Upper lobe of left lung (tissue), 6 donors: ENCODE data around the gene TMEM150B. TPM values are rescaled to one million over a fixed set of nuclear protein-coding genes. Genes with fewer than 3 reads are reported as not detected.

ENCODE experiments used
- ATAC-seq, 2 donors: fragments of 200-7000 bp; cut with Tn5 transposase; one replicate each; pipeline ENCODE4 v1.9.1; 2022; ENCODE audit warnings: mild to moderate bottlenecking in 2 of 2, moderate library complexity in 2 of 2; ENCODE audit not compliant: low FRiP score in 2 of 2
- DNase-seq, 2 donors: peaks; one replicate each; pipeline ENCODE4 v3.0.0-alpha.2; 2019 to 2020
- H3K27ac ChIP-seq, 4 donors: fragments of 200-600 bp; sonication (generic); one replicate each; pipeline ENCODE4 v1.5.1; 2016 to 2019
- H3K27me3 ChIP-seq, 4 donors: fragments of 200-600 bp; sonication (generic); one replicate each; pipeline ENCODE4 v1.5.1; 2017 to 2019
- H3K36me3 ChIP-seq, 4 donors: fragments of 200-600 bp; sonication (generic); one replicate each; pipeline ENCODE4 v1.5.1; 2016 to 2019
- H3K4me1 ChIP-seq, 4 donors: fragments of 200-600 bp; sonication (generic); one replicate each; pipeline ENCODE4 v1.5.1; 2018 to 2019
- H3K4me3 ChIP-seq, 4 donors: fragments of 200-600 bp; sonication (generic); one replicate each; pipeline ENCODE4 v1.5.1; 2017 to 2019; ENCODE audit warnings: mild to moderate bottlenecking in 2 of 4, moderate library complexity in 1 of 4
- H3K9me3 ChIP-seq, 4 donors: fragments of 200-600 bp; sonication (generic); one replicate each; pipeline ENCODE4 v1.5.1; 2018 to 2019
- CTCF ChIP-seq, 6 experiments: fragments of 450-650 bp in 4 of 6; fragments of 200-600 bp in 2 of 6; sonication (generic) in 2 of 6; IDR thresholded peaks; one replicate each; pipeline ENCODE4 v1.5.1; 2016 to 2019; ENCODE audit warnings: antibody characterized with exemption in 6 of 6
- EP300 ChIP-seq, 4 donors: sonication (generic); formaldehyde crosslinking; IDR thresholded peaks; one replicate each; pipeline ENCODE4 v1.5.1; 2017; ENCODE audit warnings: antibody characterized with exemption in 4 of 4, control low read depth in 2 of 4
- POLR2A ChIP-seq, 4 donors: fragments of 450-650 bp; IDR thresholded peaks; one replicate each; pipeline ENCODE4 v1.5.1; 2016 to 2017; ENCODE audit warnings: antibody characterized with exemption in 4 of 4, mild to moderate bottlenecking in 2 of 4
- POLR2AphosphoS5 ChIP-seq, 2 donors: sonication (generic); formaldehyde crosslinking; IDR thresholded peaks; one replicate each; pipeline ENCODE4 v1.5.1; 2017; ENCODE audit warnings: antibody characterized with exemption in 2 of 2
- WGBS, 2 donors: methylation state at CpG; one replicate each; pipeline ENCODE4 v1.1.5; 2017 to 2018; 5-methylcytosine and 5-hydroxymethylcytosine counted together
- total RNA-seq, 6 donors: library from RNA; depleted of rRNA in 4 of 6; stranded (reverse); fragments of >200 nt in 4 of 6; gene quantifications; one replicate each; pipeline versions ENCODE4 v1.1.0 to v1.2.1, GENCODE V29; 2016 to 2021
- donor health status: DM: no; HTN: no; CAD: no; lungs with moderate emphysema.
- donor health status: DM: no; HTN: yes; CAD: no; lungs with severe emphysema.

Gene TMEM150B
- total RNA-seq, 6 donors from 2014 or later = 8.2 to 67.7 (median 29.7) TPM

- Histone ChIP-seq H3K27me3 (peaks cover 0 to 12% (median 4%) of the 10 kb centered on the region in 4 donors), H3K4me3 (no peak overlapping the region), H3K36me3 (no peaks in the 10 kb centered on the region), H3K9me3 (no peaks in the 10 kb centered on the region), H3K4me1 (peaks cover 3 to 17% (median 7%) of the 10 kb centered on the region in 4 donors), H3K27ac (peak overlapping the region in 1 of 4 donors; percentile 66)
- TF ChIP-seq CTCF (IDR thresholded peaks at IDR 0.05) (no peak), POLR2AphosphoS5 (IDR thresholded peaks at IDR 0.05) (no peak), POLR2A (IDR thresholded peaks at IDR 0.05) (no peak), EP300 (IDR thresholded peaks at IDR 0.05) (no peak)
- peak in 1 of 2 donors; percentile 80 for DNase-seq
- ATAC-seq = no peak
- 53 to 73% methylated on average over 8 to 16 of the region's 18 CpGs for WGBS, 2 donors
Observed at GRCh38 chr19:55285229-55285890, 39.8 kb downstream of the TMEM150B start.

DNA sequence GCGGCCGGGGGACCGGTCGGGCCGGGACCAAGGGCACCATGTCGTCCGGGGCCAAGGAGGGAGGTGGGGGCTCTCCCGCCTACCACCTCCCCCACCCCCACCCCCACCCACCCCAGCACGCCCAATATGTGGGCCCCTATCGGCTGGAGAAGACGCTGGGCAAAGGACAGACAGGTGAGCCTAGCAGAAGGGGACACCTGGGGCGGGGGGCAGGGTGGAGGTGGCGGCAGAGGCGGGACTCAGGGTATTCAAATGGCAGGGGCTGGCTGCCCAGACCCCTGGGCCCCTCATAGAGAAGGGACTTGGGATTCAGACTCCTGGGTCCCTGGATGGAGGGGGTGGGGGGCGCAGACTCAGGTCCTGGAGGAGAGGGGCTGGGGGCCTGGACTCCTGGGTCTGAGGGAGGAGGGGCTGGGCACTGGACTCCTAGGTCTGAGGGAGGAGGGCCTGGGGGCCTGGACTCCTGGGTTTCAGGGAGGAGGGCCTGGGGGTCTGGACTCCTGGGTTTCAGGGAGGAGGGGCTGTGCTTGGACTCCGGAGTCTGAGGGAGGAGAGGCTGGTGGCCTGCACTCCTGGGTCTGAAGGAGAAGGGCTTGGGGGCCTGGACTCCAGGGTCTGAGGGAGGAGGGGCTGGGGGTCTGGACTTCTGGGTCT is 40.6 kb downstream of the TMEM150B start:
- TF ChIP-seq CTCF (IDR thresholded peaks at IDR 0.05) (no peak), POLR2AphosphoS5 (IDR thresholded peaks at IDR 0.05) (no peak)
- WGBS, 2 donors = 38 to 64% methylated on average over 2 to 4 of the region's 16 CpGs
- H3K27me3 ChIP-seq = peaks cover 0 to 12% (median 4%) of the 10 kb centered on the region in 4 donors
- peaks cover 3 to 22% (median 11%) of the 10 kb centered on the region in 4 donors for H3K4me1 ChIP-seq
- ATAC-seq = no peak
- peak overlapping the region in 3 of 4 donors; percentile 26 to 66 (median 34) for H3K27ac ChIP-seq
- DNase-seq = no peak
- H3K4me3 ChIP-seq = peak overlapping the region in 3 of 4 donors; percentile 26 to 41 (median 38)
- no peaks in the 10 kb centered on the region for H3K9me3 ChIP-seq
- no peaks in the 10 kb centered on the region for H3K36me3 ChIP-seq

- peak within 1 kb of the TSS in 3 of 4 donors; percentile 26 to 66 (median 34) for H3K27ac ChIP-seq
- no peak for ATAC-seq
- H3K4me1 ChIP-seq = peaks cover 7 to 30% (median 17%) of the 10 kb centered on the region in 4 donors
- peaks cover 0 to 12% (median 4%) of the 10 kb centered on the region in 4 donors for H3K27me3 ChIP-seq
- WGBS, 2 donors = 8 to 25% methylated on average over 9 to 24 of the region's 44 CpGs
- no peaks in the 10 kb centered on the region for H3K9me3 ChIP-seq
- DNase-seq = no peak
- no peaks in the 10 kb centered on the region for H3K36me3 ChIP-seq
- TF ChIP-seq POLR2A (IDR thresholded peaks at IDR 0.05) = no peak
- TF ChIP-seq CTCF (IDR thresholded peaks at IDR 0.05) = no peak
- TF ChIP-seq EP300 (IDR thresholded peaks at IDR 0.05) = no peak
- no peak for TF ChIP-seq POLR2AphosphoS5 (IDR thresholded peaks at IDR 0.05)
- H3K4me3 ChIP-seq = peak within 1 kb of the TSS in 3 of 4 donors; percentile 26 to 41 (median 38)
Observed at GRCh38 chr19:55283548-55284377, 41.4 kb downstream of the TMEM150B start, which contains the start of gene BRSK1. BRSK1 (plus strand) TSS chr19:55283997; CDS start chr19:55284443, 446 bp downstream.

GRCh38 chr19:55279770-55280643 is 45.1 kb downstream of the TMEM150B start, which contains the start of gene HSPBP1:
HSPBP1 (minus strand) TSS chr19:55280110; CDS start chr19:55279608, 502 bp downstream.
- TF ChIP-seq CTCF (IDR thresholded peaks at IDR 0.05) (no peak), POLR2A (IDR thresholded peaks at IDR 0.05) (peak in 2 of 4 donors; percentile 7 to 47), POLR2AphosphoS5 (IDR thresholded peaks at IDR 0.05) (peak; percentile 72 to 82), EP300 (IDR thresholded peaks at IDR 0.05) (peak in 1 of 4 donors; percentile 45)
- Histone ChIP-seq H3K36me3 (peaks cover 0 to 26% (median 12%) of the 10 kb centered on the region in 4 donors), H3K4me1 (peaks cover 7 to 31% (median 17%) of the 10 kb centered on the region in 4 donors), H3K27me3 (peaks cover 0 to 12% (median 4%) of the 10 kb centered on the region in 4 donors), H3K9me3 (no peaks in the 10 kb centered on the region), H3K4me3 (peak within 1 kb of the TSS; percentile 59 to 88 (median 78)), H3K27ac (peak within 1 kb of the TSS; percentile 74 to 88 (median 78))
- DNase-seq (peak; percentile 96 to 99), ATAC-seq (peak; percentile 94 to 95)
- 6% methylated on average over 38 to 41 of the region's 52 CpGs for WGBS, 2 donors
